Peyer's patch (tissue), 4 donors: ENCODE results near the gene ASB10.

ENCODE experiments used
- POLR2A ChIP-seq, 2 donors: fragments of 450-650 bp; IDR thresholded peaks; one replicate each; pipeline ENCODE4 v1.5.1; 2017; ENCODE audit warnings: antibody characterized with exemption in 2 of 2, mild to moderate bottlenecking in 2 of 2, moderate library complexity in 2 of 2
- TF ChIP-seq, protein P1 (sequence below), 6 experiments: fragments of 450-650 bp in 4 of 6; fragments of 200-600 bp in 2 of 6; sonication (generic) in 1 of 6; IDR thresholded peaks; one replicate each; pipeline ENCODE4 v1.5.1; 2017 to 2019; ENCODE audit warnings: antibody characterized with exemption in 6 of 6, mild to moderate bottlenecking in 3 of 6, moderate library complexity in 1 of 6

GRCh38 chr7:151179287-151179860, 7.7 kb downstream of the ASB10 start:
- TF ChIP-seq, protein P1, sequence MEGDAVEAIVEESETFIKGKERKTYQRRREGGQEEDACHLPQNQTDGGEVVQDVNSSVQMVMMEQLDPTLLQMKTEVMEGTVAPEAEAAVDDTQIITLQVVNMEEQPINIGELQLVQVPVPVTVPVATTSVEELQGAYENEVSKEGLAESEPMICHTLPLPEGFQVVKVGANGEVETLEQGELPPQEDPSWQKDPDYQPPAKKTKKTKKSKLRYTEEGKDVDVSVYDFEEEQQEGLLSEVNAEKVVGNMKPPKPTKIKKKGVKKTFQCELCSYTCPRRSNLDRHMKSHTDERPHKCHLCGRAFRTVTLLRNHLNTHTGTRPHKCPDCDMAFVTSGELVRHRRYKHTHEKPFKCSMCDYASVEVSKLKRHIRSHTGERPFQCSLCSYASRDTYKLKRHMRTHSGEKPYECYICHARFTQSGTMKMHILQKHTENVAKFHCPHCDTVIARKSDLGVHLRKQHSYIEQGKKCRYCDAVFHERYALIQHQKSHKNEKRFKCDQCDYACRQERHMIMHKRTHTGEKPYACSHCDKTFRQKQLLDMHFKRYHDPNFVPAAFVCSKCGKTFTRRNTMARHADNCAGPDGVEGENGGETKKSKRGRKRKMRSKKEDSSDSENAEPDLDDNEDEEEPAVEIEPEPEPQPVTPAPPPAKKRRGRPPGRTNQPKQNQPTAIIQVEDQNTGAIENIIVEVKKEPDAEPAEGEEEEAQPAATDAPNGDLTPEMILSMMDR (IDR thresholded peaks at IDR 0.05), result no peak
- TF ChIP-seq POLR2A (IDR thresholded peaks at IDR 0.05), result no peak
